ENCODE data around the gene DNAJB6. TPM values are rescaled to one million over a fixed set of nuclear protein-coding genes. Genes with fewer than 3 reads are reported as not detected.

The DNAJB6 gene
- total RNA-seq, 1 experiment from 2014 or later = 82.5 TPM

DNA sequence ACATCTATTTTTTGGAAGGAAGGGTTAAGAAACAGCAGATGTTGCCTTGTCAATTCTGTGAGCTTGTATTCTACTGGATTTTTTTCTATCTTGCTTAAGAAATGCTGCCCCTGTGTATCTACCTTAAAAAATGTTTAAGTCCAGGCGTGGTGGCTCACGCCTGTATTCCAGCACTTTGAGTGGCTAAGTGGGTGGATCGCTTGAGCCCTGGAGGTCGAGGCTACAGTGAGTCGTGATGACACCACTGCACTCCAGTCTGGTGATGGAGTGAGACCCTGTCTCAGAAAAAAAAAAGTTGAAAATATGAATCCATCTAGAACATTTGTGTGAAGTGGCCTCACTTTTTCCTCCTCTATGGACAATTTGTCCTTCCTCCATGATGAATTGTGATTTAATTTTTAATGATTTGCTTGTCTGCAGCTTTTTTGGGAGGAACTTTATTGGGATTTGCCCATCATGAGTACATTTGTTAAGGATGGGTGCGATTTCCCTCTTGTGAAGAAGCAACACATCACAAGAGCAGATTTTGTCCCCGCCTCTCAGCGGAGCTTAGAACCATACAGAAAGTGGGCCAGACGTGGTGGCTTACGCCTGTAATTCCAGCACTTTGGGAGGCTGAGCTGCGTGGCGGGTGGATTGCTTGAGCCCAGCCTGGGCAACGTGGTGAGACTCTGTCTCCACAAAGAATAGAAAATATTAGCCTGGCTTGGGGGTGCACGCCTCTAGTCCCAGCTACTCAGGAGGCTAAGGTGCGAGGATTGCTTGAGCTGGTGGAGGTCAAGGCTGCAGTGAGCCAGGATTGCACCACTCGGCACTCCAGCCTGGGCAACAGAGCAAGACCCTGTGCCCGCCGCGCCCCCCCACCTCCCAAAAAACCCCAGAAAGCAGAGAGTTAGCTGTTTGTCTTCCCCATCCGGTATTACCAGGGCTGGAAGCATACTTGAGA is 57.7 kb downstream of the DNAJB6 start:
- peaks cover 58% of the 10 kb centered on the region for H3K79me2 ChIP-seq (ENCODE audit: insufficient read depth, low read length)
- TF ChIP-seq YY1 (IDR thresholded peaks at IDR 0.05; ENCODE audit: extremely low read depth, insufficient replicate concordance, low read depth, low read length) (no peak), SP1 (IDR thresholded peaks at IDR 0.05; ENCODE audit: low read depth) (no peak)
- ChIA-PET CTCF (no interaction called here), POLR2A (no interaction called here), RAD21 (ENCODE audit: low non-redundant PET in 1 of 2, low total read pairs in 2 of 2, uncharacterized antibody in 2 of 2, unreplicated experiment in 2 of 2) (no interaction called here)
- no peak for DNase-seq (ENCODE audit: low read depth, low spot score)
- H3K4me1 ChIP-seq (ENCODE audit: control insufficient read depth in 1 of 2, insufficient read depth in 2 of 2, low read length in 2 of 2) = no peaks in the 10 kb centered on the region
- H3K36me3 ChIP-seq (ENCODE audit: control insufficient read depth in 1 of 2, insufficient read depth in 2 of 2, low read length in 2 of 2) = peaks cover 6 to 8% of the 10 kb centered on the region in 2 experiments; a peak in 2 of 4 replicates
- no peak for ATAC-seq
- no peak overlapping the region for H3K4me2 ChIP-seq (ENCODE audit: low read length)
- intact Hi-C loops (cut with micrococcal nuclease) = no loop called here
- no peaks in the 10 kb centered on the region for H3K9me2 ChIP-seq (ENCODE audit: insufficient read depth)
- BruUV-seq (replicated peaks) = no TSS peak
- no peak overlapping the region for H2AFZ ChIP-seq (ENCODE audit: low read depth, low read length, poor library complexity, severe bottlenecking)
- H3K9me3 ChIP-seq (ENCODE audit: control insufficient read depth in 1 of 2, insufficient read depth in 1 of 2, low read depth in 1 of 2, low read length in 2 of 2) = no peaks in the 10 kb centered on the region
- no peak overlapping the region for H3K4me3 ChIP-seq (replicated peaks in 1 of 2; ENCODE audit: low read depth in 1 of 2, low read length in 2 of 2)
- no peak overlapping the region for H3K9ac ChIP-seq (ENCODE audit: low read length)
- H3K27ac ChIP-seq (ENCODE audit: low read depth, low read length) = no peak overlapping the region
- H4K20me1 ChIP-seq (ENCODE audit: insufficient read depth) = no peaks in the 10 kb centered on the region; the same call in 1 of the 2 replicates
- H3K27me3 ChIP-seq (ENCODE audit: insufficient read depth, low read length) = no peaks in the 10 kb centered on the region

DNA sequence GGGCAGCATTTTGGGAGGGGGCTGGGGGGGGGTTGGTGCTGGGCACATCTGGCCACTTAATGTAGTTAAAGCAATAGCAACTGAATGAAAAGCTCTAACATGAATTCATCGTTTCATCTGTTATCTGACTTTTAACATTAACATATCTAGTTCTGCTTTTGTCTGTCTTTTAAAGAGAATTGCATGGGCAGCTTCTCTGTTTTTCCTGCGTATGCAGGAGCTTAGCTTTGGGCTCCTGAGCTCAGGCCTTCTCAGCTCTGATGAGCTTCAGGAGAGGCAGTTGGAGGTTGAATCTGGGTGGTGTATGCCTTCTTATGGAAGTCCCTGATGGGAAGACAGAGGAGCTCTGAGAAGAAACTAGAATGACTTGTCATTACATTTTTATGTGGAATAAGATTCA is 58.4 kb downstream of the DNAJB6 start:
- ChIA-PET CTCF (no interaction called here), POLR2A (no interaction called here), RAD21 (ENCODE audit: low non-redundant PET in 1 of 2, low total read pairs in 2 of 2, uncharacterized antibody in 2 of 2, unreplicated experiment in 2 of 2) (no interaction called here)
- H3K27me3 ChIP-seq (ENCODE audit: insufficient read depth, low read length) = no peaks in the 10 kb centered on the region
- no peak overlapping the region for H3K27ac ChIP-seq (ENCODE audit: low read depth, low read length)
- H2AFZ ChIP-seq (ENCODE audit: low read depth, low read length, poor library complexity, severe bottlenecking) = no peak overlapping the region
- peaks cover 4 to 5% of the 10 kb centered on the region in 2 experiments; a peak in 2 of 4 replicates for H3K36me3 ChIP-seq (ENCODE audit: control insufficient read depth in 1 of 2, insufficient read depth in 2 of 2, low read length in 2 of 2)
- no peaks in the 10 kb centered on the region for H3K4me1 ChIP-seq (ENCODE audit: control insufficient read depth in 1 of 2, insufficient read depth in 2 of 2, low read length in 2 of 2)
- no peak for TF ChIP-seq POLR2AphosphoS5 (IDR thresholded peaks at IDR 0.05; ENCODE audit: low read depth, low read length)
- TF ChIP-seq, protein P1, sequence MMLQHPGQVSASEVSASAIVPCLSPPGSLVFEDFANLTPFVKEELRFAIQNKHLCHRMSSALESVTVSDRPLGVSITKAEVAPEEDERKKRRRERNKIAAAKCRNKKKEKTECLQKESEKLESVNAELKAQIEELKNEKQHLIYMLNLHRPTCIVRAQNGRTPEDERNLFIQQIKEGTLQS (IDR thresholded peaks at IDR 0.05) = no peak
- no peak for TF ChIP-seq CBX3 (IDR thresholded peaks at IDR 0.05; ENCODE audit: low read depth)
- TF ChIP-seq, protein P2, sequence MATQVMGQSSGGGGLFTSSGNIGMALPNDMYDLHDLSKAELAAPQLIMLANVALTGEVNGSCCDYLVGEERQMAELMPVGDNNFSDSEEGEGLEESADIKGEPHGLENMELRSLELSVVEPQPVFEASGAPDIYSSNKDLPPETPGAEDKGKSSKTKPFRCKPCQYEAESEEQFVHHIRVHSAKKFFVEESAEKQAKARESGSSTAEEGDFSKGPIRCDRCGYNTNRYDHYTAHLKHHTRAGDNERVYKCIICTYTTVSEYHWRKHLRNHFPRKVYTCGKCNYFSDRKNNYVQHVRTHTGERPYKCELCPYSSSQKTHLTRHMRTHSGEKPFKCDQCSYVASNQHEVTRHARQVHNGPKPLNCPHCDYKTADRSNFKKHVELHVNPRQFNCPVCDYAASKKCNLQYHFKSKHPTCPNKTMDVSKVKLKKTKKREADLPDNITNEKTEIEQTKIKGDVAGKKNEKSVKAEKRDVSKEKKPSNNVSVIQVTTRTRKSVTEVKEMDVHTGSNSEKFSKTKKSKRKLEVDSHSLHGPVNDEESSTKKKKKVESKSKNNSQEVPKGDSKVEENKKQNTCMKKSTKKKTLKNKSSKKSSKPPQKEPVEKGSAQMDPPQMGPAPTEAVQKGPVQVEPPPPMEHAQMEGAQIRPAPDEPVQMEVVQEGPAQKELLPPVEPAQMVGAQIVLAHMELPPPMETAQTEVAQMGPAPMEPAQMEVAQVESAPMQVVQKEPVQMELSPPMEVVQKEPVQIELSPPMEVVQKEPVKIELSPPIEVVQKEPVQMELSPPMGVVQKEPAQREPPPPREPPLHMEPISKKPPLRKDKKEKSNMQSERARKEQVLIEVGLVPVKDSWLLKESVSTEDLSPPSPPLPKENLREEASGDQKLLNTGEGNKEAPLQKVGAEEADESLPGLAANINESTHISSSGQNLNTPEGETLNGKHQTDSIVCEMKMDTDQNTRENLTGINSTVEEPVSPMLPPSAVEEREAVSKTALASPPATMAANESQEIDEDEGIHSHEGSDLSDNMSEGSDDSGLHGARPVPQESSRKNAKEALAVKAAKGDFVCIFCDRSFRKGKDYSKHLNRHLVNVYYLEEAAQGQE (IDR thresholded peaks at IDR 0.05; ENCODE audit: low read depth) = no peak
- TF ChIP-seq RAD21 (IDR thresholded peaks at IDR 0.05; ENCODE audit: low read depth) = no peak
- no peak for TF ChIP-seq YY1 (IDR thresholded peaks at IDR 0.05; ENCODE audit: extremely low read depth, insufficient replicate concordance, low read depth, low read length)
- TF ChIP-seq SIN3A (IDR thresholded peaks at IDR 0.05; ENCODE audit: low read depth) = no peak
- no peak for TF ChIP-seq ZFX (IDR thresholded peaks at IDR 0.05)
- TF ChIP-seq JUND (IDR thresholded peaks at IDR 0.05) = no peak
- TF ChIP-seq ZNF274 (IDR thresholded peaks at IDR 0.05; ENCODE audit: low read depth, low read length) = no peak
- TF ChIP-seq, protein P3, sequence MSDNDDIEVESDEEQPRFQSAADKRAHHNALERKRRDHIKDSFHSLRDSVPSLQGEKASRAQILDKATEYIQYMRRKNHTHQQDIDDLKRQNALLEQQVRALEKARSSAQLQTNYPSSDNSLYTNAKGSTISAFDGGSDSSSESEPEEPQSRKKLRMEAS (IDR thresholded peaks at IDR 0.05) = no peak
- no peak for TF ChIP-seq EZH2 (IDR thresholded peaks at IDR 0.05)
- no peak for TF ChIP-seq ELF1 (IDR thresholded peaks at IDR 0.05; ENCODE audit: borderline replicate concordance, low read depth)
- no peak for TF ChIP-seq TCF7L2 (IDR thresholded peaks at IDR 0.05; ENCODE audit: borderline replicate concordance, extremely low read depth, insufficient read depth, insufficient read length)
- no peak for DNase-seq (ENCODE audit: low read depth, low spot score)
- peaks cover 51% of the 10 kb centered on the region for H3K79me2 ChIP-seq (ENCODE audit: insufficient read depth, low read length)
- H4K20me1 ChIP-seq (ENCODE audit: insufficient read depth) = no peaks in the 10 kb centered on the region; the same call in 1 of the 2 replicates
- no peak overlapping the region for H3K9ac ChIP-seq (ENCODE audit: low read length)
- no peak overlapping the region for H3K4me2 ChIP-seq (ENCODE audit: low read length)
- H3K4me3 ChIP-seq (replicated peaks in 1 of 2; ENCODE audit: low read depth in 1 of 2, low read length in 2 of 2) = no peak overlapping the region
- H3K9me2 ChIP-seq (ENCODE audit: insufficient read depth) = no peaks in the 10 kb centered on the region
- no peak for ATAC-seq
- no peaks in the 10 kb centered on the region for H3K9me3 ChIP-seq (ENCODE audit: control insufficient read depth in 1 of 2, insufficient read depth in 1 of 2, low read depth in 1 of 2, low read length in 2 of 2)
- BruUV-seq (replicated peaks) = no TSS peak
- intact Hi-C loops (cut with micrococcal nuclease) = no loop called here
